Esophagus squamous epithelium (tissue), 4 donors: ENCODE measurements around the gene FOXJ3.

ENCODE experiments used
- POLR2A ChIP-seq, 4 donors: fragments of 450-650 bp; IDR thresholded peaks; one replicate each; pipeline ENCODE4 v1.6.1; 2017; ENCODE audit warnings: antibody characterized with exemption in 4 of 4, mild to moderate bottlenecking in 4 of 4, moderate library complexity in 3 of 4
- TF ChIP-seq, protein P1 (sequence below), 6 experiments: fragments of 450-650 bp in 4 of 6; fragments of 200-600 bp in 2 of 6; sonication (generic) in 2 of 6; IDR thresholded peaks; one replicate each; pipeline ENCODE4 v1.5.1; 2016 to 2019; ENCODE audit warnings: antibody characterized with exemption in 6 of 6, mild to moderate bottlenecking in 4 of 6, moderate library complexity in 4 of 6

DNA sequence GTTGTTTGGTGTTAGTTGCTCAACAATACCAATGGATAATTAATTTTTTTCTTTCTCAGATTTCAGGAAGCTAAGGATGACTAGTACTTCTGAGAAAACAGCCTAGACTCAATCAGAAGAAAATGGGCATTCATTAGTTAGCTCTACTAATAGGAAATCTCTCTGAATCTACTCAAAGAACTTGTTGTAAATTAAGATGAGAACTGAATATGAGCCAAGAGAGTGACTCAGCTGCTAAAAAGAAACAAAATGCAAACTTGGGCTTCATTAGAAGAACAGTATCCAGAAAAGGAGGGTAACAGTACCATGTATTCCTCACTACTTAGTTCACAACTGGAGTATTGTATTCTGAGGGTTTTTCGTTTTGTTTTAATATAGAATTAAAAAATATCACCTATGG is 12.5 kb downstream of the FOXJ3 start:
- TF ChIP-seq, protein P1, sequence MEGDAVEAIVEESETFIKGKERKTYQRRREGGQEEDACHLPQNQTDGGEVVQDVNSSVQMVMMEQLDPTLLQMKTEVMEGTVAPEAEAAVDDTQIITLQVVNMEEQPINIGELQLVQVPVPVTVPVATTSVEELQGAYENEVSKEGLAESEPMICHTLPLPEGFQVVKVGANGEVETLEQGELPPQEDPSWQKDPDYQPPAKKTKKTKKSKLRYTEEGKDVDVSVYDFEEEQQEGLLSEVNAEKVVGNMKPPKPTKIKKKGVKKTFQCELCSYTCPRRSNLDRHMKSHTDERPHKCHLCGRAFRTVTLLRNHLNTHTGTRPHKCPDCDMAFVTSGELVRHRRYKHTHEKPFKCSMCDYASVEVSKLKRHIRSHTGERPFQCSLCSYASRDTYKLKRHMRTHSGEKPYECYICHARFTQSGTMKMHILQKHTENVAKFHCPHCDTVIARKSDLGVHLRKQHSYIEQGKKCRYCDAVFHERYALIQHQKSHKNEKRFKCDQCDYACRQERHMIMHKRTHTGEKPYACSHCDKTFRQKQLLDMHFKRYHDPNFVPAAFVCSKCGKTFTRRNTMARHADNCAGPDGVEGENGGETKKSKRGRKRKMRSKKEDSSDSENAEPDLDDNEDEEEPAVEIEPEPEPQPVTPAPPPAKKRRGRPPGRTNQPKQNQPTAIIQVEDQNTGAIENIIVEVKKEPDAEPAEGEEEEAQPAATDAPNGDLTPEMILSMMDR (IDR thresholded peaks at IDR 0.05), result no peak
- no peak for TF ChIP-seq POLR2A (IDR thresholded peaks at IDR 0.05)
